ENCODE results near the gene MORN5. TPM values are rescaled to one million over a fixed set of nuclear protein-coding genes. Genes with fewer than 3 reads are reported as not detected.
A peak's percentile ranks its signal among the peaks of the same experiment; 100 is the strongest.

The MORN5 gene
- 10 to 100 TPM in 3 of 6 donors, 1 to 10 TPM in 2, not detected in 1; 3.5 to 33.5 (median 10.5) TPM for total RNA-seq

DNA sequence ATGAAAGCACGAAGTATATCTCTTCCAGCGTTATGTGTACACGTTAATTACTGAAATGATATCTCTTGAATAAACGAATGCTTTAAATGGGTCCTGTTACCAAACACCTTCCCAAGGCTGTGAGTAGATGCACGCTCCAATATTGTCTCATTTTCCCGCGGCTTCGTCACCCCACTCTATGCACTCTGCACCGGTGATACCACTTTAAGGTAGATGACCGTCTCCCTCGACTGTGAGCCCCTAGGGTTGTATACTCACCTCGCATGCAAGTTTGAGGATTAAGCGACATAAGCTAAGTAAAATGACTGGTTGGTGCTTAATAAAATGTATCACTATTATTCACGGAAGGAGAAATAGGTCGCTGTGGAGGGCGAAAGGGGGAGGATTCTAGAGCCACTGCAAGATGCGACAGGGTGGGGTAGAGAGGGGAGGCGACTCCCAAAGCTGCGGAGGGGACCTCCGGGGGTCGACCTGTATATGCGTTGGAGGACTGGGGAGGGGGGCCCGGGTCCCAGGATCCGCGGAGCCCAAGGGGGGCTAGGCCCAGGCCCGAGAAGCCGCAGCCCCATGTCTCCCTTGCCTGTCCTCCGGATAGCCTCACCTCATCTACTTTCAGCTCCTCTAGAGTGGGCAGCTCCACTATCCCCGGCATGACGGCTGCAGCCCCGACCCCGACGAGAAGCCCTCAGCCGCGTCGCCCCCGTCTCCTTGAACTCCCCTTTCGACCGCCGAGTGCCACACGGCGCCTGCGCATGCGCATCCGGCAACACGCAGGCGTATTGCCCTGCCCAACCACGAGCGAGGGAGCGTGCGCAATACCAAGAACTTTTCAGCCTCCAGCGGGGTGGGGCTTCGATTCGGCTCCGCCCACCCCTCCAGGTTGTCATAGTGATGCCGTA is at the start of gene MORN5, which contains the start of gene NDUFA8:
Gene MORN5, plus strand, starts transcription at position 883 of the 899 bp plus-strand sequence. CDS start 65 bp downstream, outside the sequence.
Gene NDUFA8, minus strand, starts transcription at position 754 of the 899 bp plus-strand sequence. Its CDS starts 102 bp downstream, at position 652.
- DNase-seq = peak; percentile 96 to 98
- Histone ChIP-seq H3K4me3 (peak within 1 kb of the TSS; percentile 70 to 80 (median 71)), H3K4me1 (peaks cover 14 to 28% (median 20%) of the 10 kb centered on the region in 4 donors), H3K27ac (peak within 1 kb of the TSS; percentile 78 to 88 (median 82)), H3K36me3 (no peaks in the 10 kb centered on the region), H3K9me3 (peaks cover 0 to 4% (median 0%) of the 10 kb centered on the region in 4 donors), H3K27me3 (no peaks in the 10 kb centered on the region)
- peak; percentile 97 to 99 for ATAC-seq (ENCODE audit: low FRiP score in 2 of 2)
- 1 to 3% methylated on average over 25 to 54 of the region's 56 CpGs for WGBS, 2 donors
- peak; percentile 74 to 90 for TF ChIP-seq POLR2AphosphoS5 (IDR thresholded peaks at IDR 0.05)
- peak in 3 of 4 donors; percentile 30 to 83 (median 77) for TF ChIP-seq POLR2A (IDR thresholded peaks at IDR 0.05)
- no peak for TF ChIP-seq EP300 (IDR thresholded peaks at IDR 0.05)
- TF ChIP-seq, protein P1, sequence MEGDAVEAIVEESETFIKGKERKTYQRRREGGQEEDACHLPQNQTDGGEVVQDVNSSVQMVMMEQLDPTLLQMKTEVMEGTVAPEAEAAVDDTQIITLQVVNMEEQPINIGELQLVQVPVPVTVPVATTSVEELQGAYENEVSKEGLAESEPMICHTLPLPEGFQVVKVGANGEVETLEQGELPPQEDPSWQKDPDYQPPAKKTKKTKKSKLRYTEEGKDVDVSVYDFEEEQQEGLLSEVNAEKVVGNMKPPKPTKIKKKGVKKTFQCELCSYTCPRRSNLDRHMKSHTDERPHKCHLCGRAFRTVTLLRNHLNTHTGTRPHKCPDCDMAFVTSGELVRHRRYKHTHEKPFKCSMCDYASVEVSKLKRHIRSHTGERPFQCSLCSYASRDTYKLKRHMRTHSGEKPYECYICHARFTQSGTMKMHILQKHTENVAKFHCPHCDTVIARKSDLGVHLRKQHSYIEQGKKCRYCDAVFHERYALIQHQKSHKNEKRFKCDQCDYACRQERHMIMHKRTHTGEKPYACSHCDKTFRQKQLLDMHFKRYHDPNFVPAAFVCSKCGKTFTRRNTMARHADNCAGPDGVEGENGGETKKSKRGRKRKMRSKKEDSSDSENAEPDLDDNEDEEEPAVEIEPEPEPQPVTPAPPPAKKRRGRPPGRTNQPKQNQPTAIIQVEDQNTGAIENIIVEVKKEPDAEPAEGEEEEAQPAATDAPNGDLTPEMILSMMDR (IDR thresholded peaks at IDR 0.05) = peak in 3 of 6 experiments; percentile 41 to 65 (median 62)

DNA sequence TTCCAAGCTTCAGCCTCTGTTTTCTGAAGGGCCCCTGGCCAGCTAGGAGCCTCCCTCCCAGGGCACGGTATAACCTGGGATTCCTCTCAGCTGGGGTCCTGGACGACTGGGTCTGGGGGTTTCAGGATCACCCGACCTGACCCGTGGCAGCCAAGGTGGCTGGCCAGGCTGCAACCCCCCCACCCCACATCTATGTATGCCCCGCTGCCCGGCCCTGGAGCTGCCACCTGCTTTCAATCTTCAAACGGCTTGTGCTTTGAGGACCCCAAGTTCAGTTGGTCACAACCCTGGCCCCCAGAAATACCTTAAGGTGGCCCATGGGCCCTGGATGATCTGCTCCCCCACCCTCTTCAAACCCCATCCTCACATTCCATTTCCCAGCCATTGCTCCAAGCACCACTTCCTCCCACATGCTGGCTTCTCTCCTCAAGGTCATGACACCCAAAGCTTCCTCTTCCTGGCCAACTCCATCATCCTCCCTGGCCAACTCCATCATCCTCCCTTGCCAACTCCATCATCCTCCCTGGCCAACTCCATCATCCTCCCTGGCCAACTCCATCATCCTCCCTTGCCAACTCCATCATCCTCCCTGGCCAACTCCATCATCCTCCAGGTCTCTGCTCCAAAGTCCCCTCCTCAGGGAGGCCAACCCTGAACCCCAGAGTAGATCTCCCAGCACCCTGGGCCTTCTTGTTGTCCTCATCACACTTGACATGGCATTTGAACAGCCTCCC is 49.4 kb upstream of the MORN5 start:
- 92 to 97% methylated on average over 3 to 6 of the region's 7 CpGs for WGBS, 2 donors
- H3K4me1 ChIP-seq = no peaks in the 10 kb centered on the region

DNA sequence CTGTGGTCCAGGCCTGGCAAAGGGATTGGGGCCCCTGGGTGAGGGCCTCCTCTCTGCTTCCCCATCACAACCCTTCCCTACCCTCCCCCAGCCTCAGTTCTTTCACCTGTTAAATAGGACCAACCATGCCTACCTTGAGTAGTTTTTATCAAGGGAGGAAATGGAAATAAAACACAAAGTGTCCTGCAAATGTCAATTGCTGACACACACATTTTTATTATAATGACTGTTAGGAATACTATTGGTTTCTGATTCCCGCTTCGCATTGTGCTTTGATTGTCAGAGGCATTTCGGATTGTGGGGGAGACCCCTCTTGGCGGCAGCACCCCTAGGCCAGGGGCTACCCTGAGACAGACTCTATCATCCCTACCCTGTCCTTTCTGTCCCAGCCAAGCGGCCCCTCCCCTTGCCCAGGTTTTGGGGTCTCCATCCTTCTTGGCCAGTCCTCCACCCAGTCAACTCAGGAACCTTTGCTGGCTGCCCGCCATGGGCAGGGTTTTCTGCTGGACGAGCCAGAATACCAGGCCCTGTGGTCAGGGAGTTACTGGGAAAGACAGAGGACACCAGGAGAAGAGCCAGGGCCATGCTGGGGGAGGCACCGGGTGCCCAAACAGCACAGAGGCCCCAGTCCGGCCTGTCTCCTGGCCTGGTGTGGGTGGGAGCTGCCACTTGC is 48.2 kb upstream of the MORN5 start:
- H3K27me3 ChIP-seq = no peaks in the 10 kb centered on the region
- H3K36me3 ChIP-seq = no peaks in the 10 kb centered on the region
- ATAC-seq (ENCODE audit: low FRiP score in 2 of 2) = no peak
- no peak overlapping the region for H3K27ac ChIP-seq
- no peak overlapping the region for H3K4me3 ChIP-seq
- TF ChIP-seq, protein P1 (IDR thresholded peaks at IDR 0.05) = no peak
- no peak for TF ChIP-seq POLR2A (IDR thresholded peaks at IDR 0.05)
- no peaks in the 10 kb centered on the region for H3K4me1 ChIP-seq
- no peak for DNase-seq
- 90 to 92% methylated on average over 7 to 9 of the region's 9 CpGs for WGBS, 2 donors
- no peaks in the 10 kb centered on the region for H3K9me3 ChIP-seq

More for the DNA sequence above, 49.4 kb upstream of the MORN5 start:
- DNase-seq = peak in 1 of 2 donors; percentile 39
- Histone ChIP-seq H3K9me3 (no peaks in the 10 kb centered on the region), H3K27me3 (no peaks in the 10 kb centered on the region), H3K27ac (no peak overlapping the region), H3K36me3 (no peaks in the 10 kb centered on the region), H3K4me3 (no peak overlapping the region)
- TF ChIP-seq EP300 (IDR thresholded peaks at IDR 0.05) = no peak
- TF ChIP-seq, protein P1 (IDR thresholded peaks at IDR 0.05) = no peak
- TF ChIP-seq POLR2A (IDR thresholded peaks at IDR 0.05) = no peak
- no peak for TF ChIP-seq POLR2AphosphoS5 (IDR thresholded peaks at IDR 0.05)
- no peak for ATAC-seq (ENCODE audit: low FRiP score in 2 of 2)

DNA sequence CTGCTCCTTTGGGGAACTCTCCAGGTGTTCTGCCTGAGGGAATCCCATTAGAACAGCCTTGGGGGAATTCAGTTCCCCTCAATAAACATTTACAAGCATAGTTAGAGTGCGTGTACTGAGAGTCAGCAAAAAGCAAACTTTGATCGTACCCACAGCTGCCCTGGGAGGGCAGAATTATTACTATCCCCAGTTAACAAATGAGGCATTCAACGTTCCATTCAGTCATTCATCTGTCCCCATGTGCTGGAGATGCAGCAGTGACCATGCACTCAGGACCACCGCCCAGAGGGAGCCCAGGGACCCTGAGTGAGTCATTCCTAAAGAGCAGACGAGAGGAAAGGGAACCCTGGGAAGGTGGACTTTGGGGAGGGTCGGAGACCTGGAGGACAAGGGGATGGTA is 47.5 kb upstream of the MORN5 start:
- no peak overlapping the region for H3K27ac ChIP-seq
- DNase-seq = no peak
- no peaks in the 10 kb centered on the region for H3K4me1 ChIP-seq
- H3K36me3 ChIP-seq = no peaks in the 10 kb centered on the region
- TF ChIP-seq, protein P1 (IDR thresholded peaks at IDR 0.05) = no peak
- TF ChIP-seq POLR2AphosphoS5 (IDR thresholded peaks at IDR 0.05) = no peak
- no peak for TF ChIP-seq EP300 (IDR thresholded peaks at IDR 0.05)
- TF ChIP-seq POLR2A (IDR thresholded peaks at IDR 0.05) = no peak
- no peak for ATAC-seq (ENCODE audit: low FRiP score in 2 of 2)
- WGBS, 2 donors = 82 to 83% methylated on average over 6 of the region's 6 CpGs
- no peak overlapping the region for H3K4me3 ChIP-seq
- H3K27me3 ChIP-seq = no peaks in the 10 kb centered on the region
- H3K9me3 ChIP-seq = no peaks in the 10 kb centered on the region
